Psoas muscle (tissue), 8 donors: ENCODE data around the gene KLHDC1. TPM values are rescaled to one million over a fixed set of nuclear protein-coding genes. Genes with fewer than 3 reads are reported as not detected.

Experiments used
- ATAC-seq, 4 donors: fragments of 200-7000 bp; cut with Tn5 transposase; one replicate each; pipeline ENCODE4 v1.9.1; 2020; ENCODE audit warnings: moderate library complexity in 3 of 4, mild to moderate bottlenecking in 2 of 4
- DNase-seq, 2 donors: peaks; one replicate each; pipeline ENCODE4 v3.0.0-alpha.2; 2020
- H3K27ac ChIP-seq: fragments of 200-600 bp; one replicate; pipeline ENCODE4 v1.8.0; 2022
- H3K27me3 ChIP-seq, 3 donors: fragments of 200-600 bp in 1 of 3; one replicate each; pipeline versions ENCODE4 v1.6.1 to v1.8.0; 2013 to 2022; ENCODE audit warnings: low read length in 2 of 3, mild to moderate bottlenecking in 2 of 3, moderate library complexity in 1 of 3; ENCODE audit not compliant: insufficient read depth in 3 of 3
- H3K36me3 ChIP-seq, 2 donors: fragments of 200-600 bp in 1 of 2; one replicate each; pipeline versions ENCODE4 v1.6.1 to v1.8.0; 2013 to 2022; ENCODE audit warnings: low read depth in 1 of 2, mild to moderate bottlenecking in 1 of 2, moderate library complexity in 1 of 2; ENCODE audit not compliant: insufficient read depth in 1 of 2
- H3K4me1 ChIP-seq: fragments of 200-600 bp; one replicate; pipeline ENCODE4 v1.8.0; 2022
- H3K4me3 ChIP-seq: fragments of 200-600 bp; one replicate; pipeline ENCODE4 v1.8.0; 2022; ENCODE audit warnings: mild to moderate bottlenecking
- H3K9me3 ChIP-seq: fragments of 200-600 bp; one replicate; pipeline ENCODE4 v1.8.0; 2022
- CTCF ChIP-seq: fragments of 200-600 bp; IDR thresholded peaks from one replicate; pipeline ENCODE4 v1.8.0; 2022; ENCODE audit warnings: antibody characterized with exemption
- WGBS, 3 donors: extraction: QIAGEN DNeasy Blood & Tissue Kit; methylation state at CpG; one replicate each; pipeline versions ENCODE4 v1.1.6 to v1.1.7; 2013; 5-methylcytosine and 5-hydroxymethylcytosine counted together
- intact Hi-C, 2 donors: fragments of 100-400 bp; cut with DNase I; formaldehyde crosslinking; loops; one replicate each; pipeline versions ENCODE4 v1.11.0 to v1.14.2; 2022
- polyA plus RNA-seq, 3 donors: library from polyadenylated mRNA; stranded (reverse); fragments of 200-250 nt; gene quantifications; one replicate each; pipeline ENCODE4 v1.2.3, GENCODE V29; 2013
- total RNA-seq, 4 donors: library from RNA; stranded (reverse); fragmentation: NEBNext Ultra II Directional in 2 of 4; extraction: Animal tissue kit (Norgen Biotek cat#: 25700) in 2 of 4; gene quantifications; one replicate each; pipeline versions ENCODE4 v1.2.1 to v1.2.4, GENCODE V29; 2021 to 2023
- donor health status: healthy with polysubstance abuse.
- donor health status: DM: no; HTN: no; CAD: no; lungs with moderate emphysema.
- donor health status: Bipolar disorder and iron deficiency.
- donor health status: healthy.
- donor health status: DM: yes; HTN: yes; CAD: no.
- donor health status: DM: no; HTN: no; CAD: no.
- donor health status: DM: no; HTN: no; CAD: no.
- donor health status: DM: yes; HTN: yes; CAD: no.

KLHDC1 gene
- total and polyA plus RNA-seq, 7 donors: 1.0 to 7.6 (median 5.3) TPM

GRCh38 chr14:49659526-49660455 is 33.1 kb upstream of the KLHDC1 start:
- 90 to 96% (median 95%) methylated on average over 2 of the region's 2 CpGs for WGBS, 3 donors
- H3K4me3 ChIP-seq: no peak overlapping the region
- TF ChIP-seq CTCF: no peak
- no peak overlapping the region for H3K27ac ChIP-seq
- DNase-seq (no peak), ATAC-seq (no peak)
- H3K9me3 ChIP-seq: no peaks in the 10 kb centered on the region
- no peaks in the 10 kb centered on the region for H3K4me1 ChIP-seq
- intact Hi-C loops: no loop called here
- no peaks in the 10 kb centered on the region for H3K36me3 ChIP-seq
- no peaks in the 10 kb centered on the region for H3K27me3 ChIP-seq

GRCh38 chr14:49670475-49670874 is 22.4 kb upstream of the KLHDC1 start:
- intact Hi-C loops: no loop called here
- Histone ChIP-seq H3K27me3 (no peaks in the 10 kb centered on the region), H3K9me3 (no peaks in the 10 kb centered on the region), H3K4me1 (no peaks in the 10 kb centered on the region), H3K27ac (no peak overlapping the region), H3K36me3 (no peaks in the 10 kb centered on the region), H3K4me3 (no peak overlapping the region)
- no peak for TF ChIP-seq CTCF
- ATAC-seq (no peak), DNase-seq (no peak)

GRCh38 chr14:49673586-49673985 is 19.3 kb upstream of the KLHDC1 start:
- Histone ChIP-seq H3K36me3 (no peaks in the 10 kb centered on the region), H3K4me3 (no peak overlapping the region), H3K27me3 (no peaks in the 10 kb centered on the region), H3K9me3 (no peaks in the 10 kb centered on the region), H3K27ac (no peak overlapping the region), H3K4me1 (no peaks in the 10 kb centered on the region)
- 94 to 96% (median 95%) methylated on average over 2 of the region's 2 CpGs for WGBS, 3 donors
- TF ChIP-seq CTCF: no peak
- intact Hi-C loops: no loop called here
- DNase-seq (no peak), ATAC-seq (no peak)

GRCh38 chr14:49677643-49678042 is 15.3 kb upstream of the KLHDC1 start:
- DNase-seq: no peak
- H3K9me3 ChIP-seq: no peaks in the 10 kb centered on the region
- 95 to 97% (median 97%) methylated on average over 4 of the region's 4 CpGs for WGBS, 3 donors
- no peaks in the 10 kb centered on the region for H3K4me1 ChIP-seq
- no peaks in the 10 kb centered on the region for H3K27me3 ChIP-seq
- intact Hi-C loops: no loop called here
- H3K36me3 ChIP-seq: no peaks in the 10 kb centered on the region
- H3K4me3 ChIP-seq: no peak overlapping the region
- no peak for TF ChIP-seq CTCF
- no peak overlapping the region for H3K27ac ChIP-seq
- ATAC-seq: no peak

- DNase-seq (no peak), ATAC-seq (no peak)
- Histone ChIP-seq H3K27ac (no peak overlapping the region), H3K36me3 (no peaks in the 10 kb centered on the region), H3K27me3 (no peaks in the 10 kb centered on the region), H3K4me1 (no peaks in the 10 kb centered on the region), H3K4me3 (no peak overlapping the region), H3K9me3 (no peaks in the 10 kb centered on the region)
- intact Hi-C loops: no loop called here
- WGBS, 3 donors: 73 to 84% (median 81%) methylated on average over 2 of the region's 2 CpGs
- no peak for TF ChIP-seq CTCF
Observed at GRCh38 chr14:49679271-49679670, 13.6 kb upstream of the KLHDC1 start.
